HL-60 (cell line): ENCODE data around the gene CYB5A.

Experiments used
- CTCF ChIP-seq: IDR thresholded peaks from one replicate; pipeline ENCODE4 v1.5.1; 2011; ENCODE audit warnings: low read length, control low read depth, inconsistent platforms; ENCODE audit not compliant: insufficient read depth
- POLR2AphosphoS5 ChIP-seq: IDR thresholded peaks from 2 replicates; pipeline ENCODE4 v1.6.1; 2012; ENCODE audit warnings: low read depth
- REST ChIP-seq: IDR thresholded peaks from 2 replicates; pipeline ENCODE4 v1.6.1; 2012; ENCODE audit warnings: low read depth; ENCODE audit not compliant: insufficient replicate concordance

DNA sequence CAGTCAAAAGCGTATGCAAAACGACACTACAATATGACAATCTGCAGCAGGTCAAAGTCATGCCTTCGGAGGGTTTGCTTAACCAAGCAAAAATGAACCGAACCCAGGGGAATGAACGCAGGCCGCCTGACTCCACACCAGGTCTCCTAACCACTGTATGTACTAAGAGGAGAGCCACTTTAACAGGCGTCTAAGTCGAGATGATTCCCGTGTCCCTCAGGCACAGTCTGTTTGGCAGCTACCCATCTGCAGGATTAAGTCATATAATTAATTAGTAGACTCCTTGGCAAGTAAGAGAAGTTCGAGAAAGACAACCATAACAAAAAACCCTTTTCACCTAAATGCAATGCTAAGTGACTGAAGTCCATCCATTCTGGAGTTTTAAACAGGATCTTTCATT, 15.2 kb downstream of the CYB5A start:
- no peak for TF ChIP-seq CTCF
- TF ChIP-seq POLR2AphosphoS5: no peak
- TF ChIP-seq REST: no peak
